Inflammatory macrophage treated with lipopolysaccharide for 1 hour (primary cell): ENCODE measurements around the gene PARL.

ENCODE experiments used
- DNase-seq, 2 donors: peaks; one replicate each; pipeline ENCODE4 v3.0.0-alpha.2; 2020 to 2022

PARL gene

GRCh38 chr3:183816681-183817510 lies 67.8 kb downstream of the PARL start:
- DNase-seq: no peak

- no peak for DNase-seq
Measured at GRCh38 chr3:183815951-183816475, 68.7 kb downstream of the PARL start.

GRCh38 chr3:183815563-183815940 lies 69.1 kb downstream of the PARL start:
- DNase-seq: no peak

- no peak for DNase-seq
Measured at GRCh38 chr3:183814240-183814639, 70.4 kb downstream of the PARL start.

GRCh38 chr3:183812761-183813445 lies 71.8 kb downstream of the PARL start:
- DNase-seq: no peak

- DNase-seq: no peak
Measured at GRCh38 chr3:183811638-183812037, 73.0 kb downstream of the PARL start.

- no peak for DNase-seq
Measured at GRCh38 chr3:183810643-183811594, 73.8 kb downstream of the PARL start.

GRCh38 chr3:183809270-183809669 lies 75.4 kb downstream of the PARL start:
- no peak for DNase-seq

- no peak for DNase-seq
Measured at GRCh38 chr3:183808355-183808754, 76.3 kb downstream of the PARL start.

- no peak for DNase-seq
Measured at GRCh38 chr3:183807881-183808280, 76.8 kb downstream of the PARL start.

- no peak for DNase-seq
Measured at GRCh38 chr3:183807209-183807728, 77.4 kb downstream of the PARL start.

- DNase-seq: no peak
Measured at GRCh38 chr3:183802989-183803388, 81.7 kb downstream of the PARL start.

- DNase-seq: no peak
Measured at GRCh38 chr3:183801601-183802000, 83.1 kb downstream of the PARL start.

- no peak for DNase-seq
Measured at GRCh38 chr3:183800243-183800863, 84.3 kb downstream of the PARL start.

GRCh38 chr3:183799461-183799860 lies 85.2 kb downstream of the PARL start:
- DNase-seq: no peak

GRCh38 chr3:183797996-183798395 lies 86.7 kb downstream of the PARL start:
- DNase-seq: no peak

- DNase-seq: no peak
Measured at GRCh38 chr3:183796372-183796771, 88.3 kb downstream of the PARL start.

- DNase-seq: no peak
Measured at GRCh38 chr3:183794452-183794851, 90.2 kb downstream of the PARL start.

- no peak for DNase-seq
Measured at GRCh38 chr3:183792976-183793375, 91.7 kb downstream of the PARL start.

- DNase-seq: no peak
Measured at GRCh38 chr3:183790700-183791099, 94.0 kb downstream of the PARL start.

GRCh38 chr3:183789826-183790225 lies 94.9 kb downstream of the PARL start:
- no peak for DNase-seq

GRCh38 chr3:183784503-183784902 lies 100.2 kb downstream of the PARL start:
- DNase-seq: peak; percentile 85 to 90
